Ovary (tissue), 9 donors: ENCODE results near the gene BMAL2. TPM values are rescaled to one million over a fixed set of nuclear protein-coding genes. Genes with fewer than 3 reads are reported as not detected.

Source experiments
- DNase-seq, 5 donors: peaks; one replicate each; pipeline ENCODE4 v3.0.0-alpha.2; 2019 to 2020
- H3K27ac ChIP-seq, 2 donors: fragments of 200-600 bp; one replicate each; pipeline versions ENCODE4 v1.5.1 to v1.8.0; 2019 to 2022
- H3K27me3 ChIP-seq: fragments of 200-600 bp; one replicate; pipeline ENCODE4 v1.8.0; 2022
- H3K36me3 ChIP-seq: fragments of 200-600 bp; sonication (generic); one replicate; pipeline ENCODE4 v1.5.1; 2019
- H3K4me1 ChIP-seq: one replicate; pipeline ENCODE4 v1.8.1; 2013; ENCODE audit warnings: mild to moderate bottlenecking, moderate library complexity; ENCODE audit not compliant: insufficient read depth
- H3K4me3 ChIP-seq: fragments of 200-600 bp; sonication (generic); one replicate; pipeline ENCODE4 v1.5.1; 2017
- H3K9me3 ChIP-seq, 2 donors: fragments of 200-600 bp in 1 of 2; sonication (generic) in 1 of 2; one replicate each; pipeline versions ENCODE4 v1.5.1 to v1.8.1; 2013 to 2019; ENCODE audit warnings: mild to moderate bottlenecking in 1 of 2, moderate library complexity in 1 of 2
- CTCF ChIP-seq, 3 donors: fragments of 450-650 bp in 2 of 3; fragments of 200-600 bp in 1 of 3; IDR thresholded peaks; one replicate each; pipeline versions ENCODE4 v1.5.1 to v1.8.0; 2016 to 2022; ENCODE audit warnings: antibody characterized with exemption in 3 of 3, mild to moderate bottlenecking in 1 of 3
- EP300 ChIP-seq: sonication (generic); formaldehyde crosslinking; IDR thresholded peaks from one replicate; pipeline ENCODE4 v1.6.1; 2017; ENCODE audit warnings: antibody characterized with exemption
- POLR2A ChIP-seq: fragments of 450-650 bp; IDR thresholded peaks from one replicate; pipeline ENCODE4 v1.6.1; 2017; ENCODE audit warnings: antibody characterized with exemption, mild to moderate bottlenecking, moderate library complexity
- WGBS, 3 donors: extraction: QIAGEN DNeasy Blood & Tissue Kit in 1 of 3; methylation state at CpG; one replicate each; pipeline versions ENCODE4 v1.1.5 to v1.1.7; 2013 to 2017; 5-methylcytosine and 5-hydroxymethylcytosine counted together
- intact Hi-C, 4 donors: fragments of 100-400 bp; cut with DNase I; formaldehyde crosslinking; loops; one replicate each; pipeline versions ENCODE4 v1.11.0 to v1.15.1; 2022 to 2023
- polyA plus RNA-seq, 2 donors: library from polyadenylated mRNA; stranded (reverse); fragments of 200-250 nt in 1 of 2; fragments of 350-450 nt in 1 of 2; fragmentation: Illumina TruSeq in 1 of 2; extraction: RNeasy Lipid Tissue Mini Kit (QIAGEN cat#74804) in 1 of 2; gene quantifications; one replicate each; pipeline ENCODE4 v1.2.3, GENCODE V29; 2013 to 2014
- total RNA-seq, 7 donors: library from RNA; depleted of rRNA in 2 of 7; stranded (reverse); fragments of >200 nt in 2 of 7; fragmentation: NEBNext Ultra II Directional in 3 of 7; extraction: Animal tissue kit (Norgen Biotek cat#: 25700) in 3 of 7; gene quantifications; one replicate each; pipeline versions ENCODE4 v1.1.0 to v1.2.4, GENCODE V29; 2016 to 2023
- donor health status: DM: no; HTN: no; CAD: no; lungs with moderate emphysema.
- donor health status: DM: no; HTN: no; CAD: no.
- donor health status: Bipolar disorder and iron deficiency.
- donor health status: DM: yes; HTN: yes; CAD: no.
- donor health status: DM: no; HTN: no; CAD: no.
- donor health status: DM: yes; HTN: yes; CAD: no.

The BMAL2 gene
- total and polyA plus RNA-seq, 9 donors: 0.13 to 3.0 (median 0.87) TPM

GRCh38 chr12:27319848-27320247 is 12.8 kb upstream of the BMAL2 start:
- H3K27ac ChIP-seq: no peak overlapping the region
- H3K4me3 ChIP-seq: no peak overlapping the region
- no peak for DNase-seq
- H3K9me3 ChIP-seq: no peaks in the 10 kb centered on the region
- H3K27me3 ChIP-seq: no peaks in the 10 kb centered on the region
- intact Hi-C loops: loop anchor here in 1 of 4 donors (5.0 kb wide), 1 partner anchor 257 kb away; no protein-coding TSS in a partner anchor
- no peak for TF ChIP-seq EP300
- TF ChIP-seq POLR2A: no peak
- TF ChIP-seq CTCF (IDR thresholded peaks at IDR 0.05): no peak
- WGBS, 3 donors: 60 to 78% (median 74%) methylated on average over 2 of the region's 2 CpGs
- no peaks in the 10 kb centered on the region for H3K4me1 ChIP-seq
- H3K36me3 ChIP-seq: no peaks in the 10 kb centered on the region

- DNase-seq: no peak
- Histone ChIP-seq H3K36me3 (no peaks in the 10 kb centered on the region), H3K27ac (no peak overlapping the region)
These were observed 8.1 kb upstream of the BMAL2 start for GRCh38 chr12:27324530-27324929.

GRCh38 chr12:27330846-27331245 is 1.8 kb upstream of the BMAL2 start:
- TF ChIP-seq EP300 (no peak), POLR2A (no peak), CTCF (IDR thresholded peaks at IDR 0.05) (no peak)
- no peak for DNase-seq
- Histone ChIP-seq H3K27me3 (no peaks in the 10 kb centered on the region), H3K36me3 (no peaks in the 10 kb centered on the region), H3K4me1 (peaks cover 2% of the 10 kb centered on the region), H3K4me3 (no peak overlapping the region), H3K27ac (no peak overlapping the region), H3K9me3 (no peaks in the 10 kb centered on the region)
- WGBS, 3 donors: 83 to 89% (median 85%) methylated on average over 1 of the region's 1 CpG
- intact Hi-C loops: no loop called here

More at GRCh38 chr12:27324530-27324929, 8.1 kb upstream of the BMAL2 start:
- H3K27me3 ChIP-seq: no peaks in the 10 kb centered on the region
- no peaks in the 10 kb centered on the region for H3K4me1 ChIP-seq
- intact Hi-C loops: loop anchor here in 1 of 4 donors (5.0 kb wide), 1 partner anchor 253 kb away; no protein-coding TSS in a partner anchor
- no peaks in the 10 kb centered on the region for H3K9me3 ChIP-seq
- H3K4me3 ChIP-seq: no peak overlapping the region
- no peak for TF ChIP-seq POLR2A
- TF ChIP-seq CTCF (IDR thresholded peaks at IDR 0.05): no peak
- TF ChIP-seq EP300: no peak

GRCh38 chr12:27331291-27331926 is 1.2 kb upstream of the BMAL2 start:
- TF ChIP-seq EP300: no peak
- no peak for TF ChIP-seq CTCF (IDR thresholded peaks at IDR 0.05)
- TF ChIP-seq POLR2A: no peak
- intact Hi-C loops: no loop called here
- 30 to 36% (median 33%) methylated on average over 7 of the region's 7 CpGs for WGBS, 3 donors
- Histone ChIP-seq H3K4me1 (peaks cover 2% of the 10 kb centered on the region), H3K9me3 (no peaks in the 10 kb centered on the region), H3K27ac (no peak overlapping the region), H3K36me3 (no peaks in the 10 kb centered on the region), H3K27me3 (no peaks in the 10 kb centered on the region), H3K4me3 (no peak overlapping the region)
- DNase-seq: no peak
